AG04450 (cell line): Measurements from ENCODE around the gene DNAJC4. TPM values are rescaled to one million over a fixed set of nuclear protein-coding genes. Genes with fewer than 3 reads are reported as not detected.
A peak's percentile ranks its signal among the peaks of the same experiment; 100 is the strongest.

Source experiments
- CTCF ChIA-PET: fragments of 300-600, 350-600 bp; formaldehyde crosslinking; extraction: SDS; loops from one replicate; lab custom pipeline; 2022; ENCODE audit warnings: antibody characterized with exemption, inconsistent platforms; lab: Charles Lee
- POLR2A ChIA-PET: fragments of 350-600 bp; formaldehyde crosslinking; extraction: SDS; loops from one replicate; lab custom pipeline; 2021; ENCODE audit warnings: antibody characterized with exemption, inconsistent platforms; lab: Yijun Ruan, JAX
- DNase-seq: peaks from one replicate; pipeline ENCODE4 v3.0.0-alpha.2; 2011; ENCODE audit warnings: low read depth, low spot score
- H3K27ac ChIP-seq: one replicate; pipeline ENCODE4 v1.5.1; 2012; ENCODE audit warnings: low read depth, low read length, control low read depth
- H3K27me3 ChIP-seq: one replicate; pipeline ENCODE4 v1.6.0; 2012; ENCODE audit warnings: low read length; ENCODE audit not compliant: control insufficient read depth, insufficient read depth
- H3K4me3 ChIP-seq: 2 replicates; pipeline ENCODE4 v1.5.1; 2011; ENCODE audit warnings: mild to moderate bottlenecking, low read depth, low read length, control low read depth
- H3K9me3 ChIP-seq: 2 replicates; pipeline ENCODE4 v1.5.1; 2012; ENCODE audit warnings: low read length; ENCODE audit not compliant: control insufficient read depth, insufficient read depth
- CTCF ChIP-seq: IDR thresholded peaks from 2 replicates; pipeline ENCODE4 v1.5.1; 2011; ENCODE audit warnings: low read depth, low read length, control low read depth, inconsistent platforms
- polyA plus RNA-seq: library from polyadenylated mRNA; depleted of rRNA; stranded (reverse); fragments of >200 nt; gene quantifications from 2 replicates; pipeline ENCODE4 v1.2.3, GENCODE V29; 2011

The DNAJC4 gene
- polyA plus RNA-seq, 1 experiment, result 18.7 TPM

DNA sequence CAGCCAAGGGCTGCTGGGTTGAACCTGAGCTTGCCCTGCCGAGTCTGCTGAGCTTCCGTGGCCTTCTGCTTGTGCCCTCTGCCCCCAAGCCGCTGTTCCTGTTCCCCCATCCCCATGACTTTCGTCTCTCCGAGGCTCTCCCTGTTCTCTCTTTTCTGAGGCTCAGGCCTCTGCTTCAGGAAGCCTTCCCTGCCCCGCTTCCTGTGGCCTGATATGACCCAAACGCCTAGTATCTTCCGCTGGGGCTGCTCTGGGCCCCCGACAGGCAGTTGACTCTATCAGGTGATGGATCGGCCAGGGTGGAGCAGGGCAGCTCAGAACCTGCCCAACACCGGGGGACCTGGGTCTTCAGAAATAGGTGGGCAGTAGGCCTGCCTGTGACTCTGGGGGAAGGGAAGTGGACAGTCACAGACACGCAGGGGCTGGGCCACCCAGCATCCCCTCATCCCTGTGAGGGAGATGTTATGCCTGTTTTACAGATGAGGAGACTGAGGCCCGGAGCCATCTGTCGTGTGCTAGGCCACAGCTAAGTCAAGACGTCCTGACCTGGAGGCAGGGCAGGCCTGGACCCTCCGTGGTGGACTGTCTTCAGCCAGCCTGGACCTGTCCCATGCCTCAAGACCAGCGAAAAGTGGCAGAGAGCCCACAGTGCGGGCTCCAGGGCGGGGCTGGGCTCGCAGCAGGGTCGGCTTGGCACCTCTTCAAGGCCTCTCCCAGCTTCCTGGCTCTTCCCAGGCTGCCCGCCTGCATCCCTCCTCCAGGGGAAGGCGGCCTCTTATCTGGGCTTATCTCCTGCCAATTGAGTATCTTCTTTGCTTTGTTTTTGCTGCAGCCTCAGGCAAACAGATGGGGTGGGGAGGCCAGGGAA lies 37.9 kb downstream of the DNAJC4 start:
- peak overlapping the region; percentile 66 for H3K4me3 ChIP-seq
- CTCF ChIA-PET, result interaction anchor here (0.5 to 4.0 kb wide), 7 partner anchors 17 to 87 kb away, joined by 3 to 23 read pairs (median 4); partner anchors contain the start of genes FKBP2 and PLCB3
- H3K27me3 ChIP-seq, result no peaks in the 10 kb centered on the region
- no peak for DNase-seq
- H3K9me3 ChIP-seq, result no peaks in the 10 kb centered on the region; the same call in 1 of the 2 replicates
- peak overlapping the region; percentile 95 for H3K27ac ChIP-seq
- no peak for TF ChIP-seq CTCF
- POLR2A ChIA-PET, result interaction anchor here (0.7 to 4.1 kb wide), 6 partner anchors 10 to 83 kb away, joined by 3 to 28 read pairs (median 4); partner anchors contain the start of genes BAD, GPR137, PPP1R14B and STIP1

- no peak for DNase-seq
- ChIA-PET POLR2A (interaction anchor here (0.7 to 4.1 kb wide), 7 partner anchors 11 to 83 kb away, joined by 3 to 28 read pairs (median 4); partner anchors contain the start of genes BAD, GPR137, PPP1R14B and STIP1), CTCF (interaction anchor here (0.5 to 4.0 kb wide), 4 partner anchors 18 to 86 kb away, joined by 3 to 23 read pairs (median 6); partner anchors contain the start of genes FKBP2 and PLCB3)
- no peak for TF ChIP-seq CTCF
- Histone ChIP-seq H3K9me3 (no peaks in the 10 kb centered on the region; the same call in 1 of the 2 replicates), H3K27ac (peak overlapping the region; percentile 95), H3K4me3 (peak overlapping the region; percentile 66), H3K27me3 (no peaks in the 10 kb centered on the region)
These were observed 38.7 kb downstream of the DNAJC4 start for GRCh38 chr11:64268893-64269539.

GRCh38 chr11:64269540-64270220 lies 39.3 kb downstream of the DNAJC4 start:
- Histone ChIP-seq H3K9me3 (no peaks in the 10 kb centered on the region; the same call in 1 of the 2 replicates), H3K4me3 (peak overlapping the region; percentile 74), H3K27me3 (no peaks in the 10 kb centered on the region), H3K27ac (peak overlapping the region; percentile 95)
- no peak; the same call in 1 of the 2 replicates for TF ChIP-seq CTCF
- ChIA-PET POLR2A (interaction anchor here (0.7 to 4.1 kb wide), 11 partner anchors 15 to 96 kb away, joined by 3 to 28 read pairs (median 4); partner anchors contain the start of genes BAD, GPR137, PRDX5 and STIP1), CTCF (interaction anchor here (1.0 to 4.0 kb wide), 5 partner anchors 19 to 86 kb away, joined by 3 to 24 read pairs (median 10); partner anchors contain the start of genes CATSPERZ and PLCB3)
- DNase-seq, result peak; percentile 100

DNA sequence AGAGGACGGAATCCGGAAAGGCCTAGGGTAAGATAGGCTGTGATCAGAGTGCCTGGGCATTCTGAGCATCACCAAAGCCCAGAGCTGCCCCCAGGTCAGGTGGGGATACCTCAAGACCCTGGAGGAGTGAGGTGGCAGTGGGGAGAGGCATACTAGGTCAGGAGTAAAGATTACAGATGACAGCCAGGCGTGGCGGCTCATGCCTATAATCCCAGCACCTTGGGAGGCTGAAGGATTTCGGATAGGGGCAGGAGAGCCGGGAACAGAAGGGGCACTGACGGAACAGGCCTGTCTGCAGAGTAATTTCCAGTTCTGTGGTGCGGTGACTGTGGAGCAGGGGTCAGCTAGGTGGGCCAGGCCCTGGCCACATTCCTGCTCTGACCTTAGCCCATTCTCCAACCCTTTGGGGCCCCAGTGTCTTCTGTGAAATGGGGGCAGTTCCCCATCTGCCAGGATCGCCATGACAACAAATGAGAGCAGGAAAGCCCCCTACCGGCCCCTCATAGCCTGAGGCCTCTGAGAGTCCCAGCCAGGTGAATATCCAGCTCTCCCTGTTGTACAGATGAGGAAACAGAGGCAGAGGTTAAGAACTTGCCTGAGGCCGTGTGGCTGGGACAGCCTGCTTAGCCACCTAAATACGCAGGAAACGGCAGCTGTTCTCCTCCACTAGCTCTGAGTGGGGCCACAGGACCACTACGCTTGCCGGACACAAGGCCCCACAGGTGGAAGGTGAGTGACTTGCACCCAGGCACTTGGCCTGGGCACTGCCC lies 44.9 kb downstream of the DNAJC4 start:
- Histone ChIP-seq H3K9me3 (no peaks in the 10 kb centered on the region; the same call in 1 of the 2 replicates), H3K27me3 (no peaks in the 10 kb centered on the region), H3K27ac (no peak overlapping the region), H3K4me3 (no peak overlapping the region)
- TF ChIP-seq CTCF, result no peak
- CTCF ChIA-PET, result interaction anchor here (0.9 to 1.5 kb wide), 3 partner anchors 22 to 26 kb away, joined by 3 to 16 read pairs (median 5); no protein-coding TSS in a partner anchor
- POLR2A ChIA-PET, result no interaction called here
- no peak for DNase-seq
